ENCODE data around the gene FOXN3.
"Not testable (repeated sequence)": the region's sequence is repeated elsewhere in the genome, so short reads cannot be mapped to it uniquely, and the experiment has no call there.

Gene FOXN3

GRCh38 chr14:89294469-89294868, 122.6 kb downstream of the FOXN3 start:
- DNase-seq; in situ Hi-C loops (cut with MboI; ENCODE audit: low pct_unique_long_range_greater_than_20kb, low sequenced_read_pairs): not testable (repeated sequence)

DNA sequence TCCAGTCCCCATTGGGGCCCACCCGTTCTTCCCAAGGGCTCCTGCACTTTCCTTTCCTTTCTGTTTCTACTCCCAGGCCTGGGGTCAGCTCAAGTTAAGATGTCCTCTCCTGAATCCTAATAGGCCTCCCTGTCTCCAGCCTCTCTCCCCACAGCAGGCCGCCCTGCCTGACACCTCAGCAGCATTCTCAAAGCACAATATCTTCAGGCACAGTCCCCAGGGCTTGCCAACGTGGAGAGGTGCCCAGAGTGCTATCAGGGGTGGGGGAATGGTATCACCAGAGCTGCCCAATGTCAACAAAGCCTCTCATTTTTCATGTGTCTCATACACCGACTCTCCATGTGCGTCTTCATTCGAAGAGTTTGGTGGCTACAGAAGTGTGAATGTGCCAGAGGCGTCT, 123.0 kb downstream of the FOXN3 start:
- in situ Hi-C loops (cut with MboI; ENCODE audit: low pct_unique_long_range_greater_than_20kb, low sequenced_read_pairs) = no loop called here
- DNase-seq = no peak

GRCh38 chr14:89293314-89293916, 123.6 kb downstream of the FOXN3 start:
- in situ Hi-C loops (cut with MboI; ENCODE audit: low pct_unique_long_range_greater_than_20kb, low sequenced_read_pairs) = no loop called here
- no peak for DNase-seq

DNA sequence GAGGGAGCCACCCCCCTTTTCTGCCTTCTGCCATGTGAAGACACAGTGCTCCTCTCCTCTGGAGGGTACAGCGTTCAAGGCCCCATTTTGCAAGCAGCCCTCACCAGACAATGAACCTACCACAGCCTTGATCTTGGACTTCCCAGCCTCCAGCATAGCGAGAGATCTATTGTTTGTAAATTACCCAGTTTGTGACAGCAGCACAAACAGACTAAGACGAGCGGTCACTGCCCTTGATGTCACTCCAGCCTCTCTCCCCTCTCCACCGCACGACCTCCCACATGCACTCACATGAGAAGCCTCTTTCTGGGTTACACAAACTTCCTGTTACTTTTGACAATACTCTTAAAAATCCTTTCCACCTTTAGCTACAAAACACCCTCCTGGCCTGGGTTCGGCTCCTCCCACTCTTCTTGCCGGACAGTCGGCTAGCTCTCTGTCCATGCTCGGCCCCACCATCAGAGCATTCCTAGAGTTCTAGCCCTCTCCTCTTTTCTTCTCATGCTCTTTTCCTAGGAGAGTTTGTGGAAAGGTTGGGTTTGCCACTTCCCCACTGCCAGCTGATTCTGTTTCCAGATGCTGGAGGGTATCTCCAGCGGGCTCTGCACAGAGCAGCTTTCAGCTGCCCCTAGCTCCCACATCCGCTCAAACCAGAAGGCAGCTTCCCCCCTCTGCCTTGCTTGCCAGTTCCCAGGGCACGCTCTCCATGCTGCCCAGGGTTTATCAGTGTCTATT, 124.3 kb downstream of the FOXN3 start:
- in situ Hi-C loops (cut with MboI; ENCODE audit: low pct_unique_long_range_greater_than_20kb, low sequenced_read_pairs) = no loop called here
- DNase-seq = no peak

- in situ Hi-C loops (cut with MboI; ENCODE audit: low pct_unique_long_range_greater_than_20kb, low sequenced_read_pairs) = no loop called here
These were observed 125.6 kb downstream of the FOXN3 start for GRCh38 chr14:89291351-89291940.

GRCh38 chr14:89290813-89291212, 126.2 kb downstream of the FOXN3 start:
- no peak for DNase-seq
- in situ Hi-C loops (cut with MboI; ENCODE audit: low pct_unique_long_range_greater_than_20kb, low sequenced_read_pairs) = no loop called here

More at GRCh38 chr14:89291351-89291940, 125.6 kb downstream of the FOXN3 start:
- DNase-seq = no peak

DNA sequence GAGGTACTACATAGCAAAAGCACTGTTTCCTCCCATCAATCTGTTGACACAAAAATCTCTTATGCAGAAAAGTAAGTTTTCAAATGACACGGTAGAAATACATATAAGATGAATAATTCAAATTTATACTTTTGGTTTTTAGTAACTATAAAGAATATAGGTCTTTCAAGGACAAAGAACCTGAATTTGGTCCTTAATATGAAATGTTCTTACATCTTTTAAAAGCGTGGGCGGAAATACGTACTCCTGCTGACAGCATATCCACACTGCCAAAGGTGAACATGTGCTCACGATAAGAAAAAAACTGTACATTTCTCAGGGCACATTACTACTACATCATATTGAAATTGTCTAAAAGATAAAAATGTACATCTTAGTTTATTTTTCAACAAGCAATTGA, 127.6 kb downstream of the FOXN3 start:
- no peak for DNase-seq
- in situ Hi-C loops (cut with MboI; ENCODE audit: low pct_unique_long_range_greater_than_20kb, low sequenced_read_pairs) = no loop called here

- in situ Hi-C loops (cut with MboI; ENCODE audit: low pct_unique_long_range_greater_than_20kb, low sequenced_read_pairs) = no loop called here
- no peak for DNase-seq
These were observed 128.9 kb downstream of the FOXN3 start for GRCh38 chr14:89288114-89288513.

DNA sequence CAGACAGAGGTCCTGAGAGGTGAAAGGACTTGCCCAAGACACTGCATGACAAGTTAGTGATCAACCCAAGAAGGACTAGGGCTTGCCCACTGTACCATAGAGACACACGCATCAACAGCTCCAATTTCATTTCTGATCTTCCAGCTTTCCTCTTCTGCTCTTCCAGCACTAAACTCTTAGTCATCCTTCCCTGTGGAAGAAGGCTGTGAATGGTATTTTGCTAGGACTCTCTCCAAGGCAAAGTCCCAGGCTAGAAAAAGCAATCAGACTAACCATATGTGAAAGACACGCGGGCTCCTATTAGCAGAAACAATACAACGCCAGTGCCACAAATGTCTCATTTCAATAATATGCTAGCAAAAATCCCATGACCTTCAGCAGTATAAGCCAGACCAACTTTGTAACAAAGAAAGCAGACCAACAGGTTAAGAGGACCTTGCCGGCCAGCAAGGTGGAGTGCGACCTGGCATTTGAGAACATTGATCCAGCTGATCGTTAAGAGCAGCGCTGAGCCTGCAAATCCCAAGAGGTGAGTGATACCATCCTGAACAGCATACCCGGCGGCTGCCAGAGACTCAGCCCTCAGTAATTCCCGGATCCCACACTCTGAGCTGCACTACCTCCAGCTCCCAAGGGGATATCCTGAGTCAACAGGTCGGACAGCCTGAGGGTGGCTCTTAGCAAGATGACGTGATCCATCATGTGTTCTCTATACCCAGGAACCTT, 132.5 kb downstream of the FOXN3 start:
- DNase-seq = no peak
- in situ Hi-C loops (cut with MboI; ENCODE audit: low pct_unique_long_range_greater_than_20kb, low sequenced_read_pairs) = no loop called here

- in situ Hi-C loops (cut with MboI; ENCODE audit: low pct_unique_long_range_greater_than_20kb, low sequenced_read_pairs) = no loop called here
- DNase-seq = no peak
These were observed 133.5 kb downstream of the FOXN3 start for GRCh38 chr14:89283327-89284060.

- DNase-seq = no peak
- in situ Hi-C loops (cut with MboI; ENCODE audit: low pct_unique_long_range_greater_than_20kb, low sequenced_read_pairs) = no loop called here
These were observed 134.8 kb downstream of the FOXN3 start for GRCh38 chr14:89282191-89282590.

- DNase-seq = no peak
- in situ Hi-C loops (cut with MboI; ENCODE audit: low pct_unique_long_range_greater_than_20kb, low sequenced_read_pairs) = no loop called here
These were observed 136.4 kb downstream of the FOXN3 start for GRCh38 chr14:89280600-89280999.

DNA sequence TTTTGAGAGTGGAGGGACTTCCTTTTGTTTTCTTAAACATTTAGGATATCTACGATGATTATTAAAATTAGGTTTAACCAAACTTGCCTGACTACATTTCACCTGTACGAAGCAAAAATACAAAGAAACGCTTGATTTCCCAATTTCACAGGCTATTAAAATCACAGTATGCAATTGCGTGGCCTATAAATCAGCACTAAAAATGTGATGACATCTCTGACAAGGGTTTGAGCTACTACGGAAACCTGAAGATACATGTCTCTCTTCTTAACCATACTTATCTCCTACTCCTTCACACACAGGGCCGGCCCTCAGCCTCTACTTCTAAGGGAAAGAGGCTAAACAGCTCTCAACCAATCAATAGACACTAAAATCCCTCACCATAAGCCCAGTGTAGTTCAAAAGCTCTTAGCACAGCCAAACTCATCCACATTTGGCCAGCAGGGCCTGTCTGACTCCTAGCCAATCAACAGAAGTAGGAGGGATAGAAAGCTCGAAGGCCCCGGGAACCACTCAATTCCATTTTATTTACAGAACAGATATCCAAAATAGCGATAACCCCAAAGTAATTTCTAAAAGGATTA, 137.3 kb downstream of the FOXN3 start:
- no peak for DNase-seq
- in situ Hi-C loops (cut with MboI; ENCODE audit: low pct_unique_long_range_greater_than_20kb, low sequenced_read_pairs) = no loop called here

- in situ Hi-C loops (cut with MboI; ENCODE audit: low pct_unique_long_range_greater_than_20kb, low sequenced_read_pairs) = no loop called here
These were observed 139.8 kb downstream of the FOXN3 start for GRCh38 chr14:89277203-89277602.

GRCh38 chr14:89276424-89276975, 140.5 kb downstream of the FOXN3 start:
- in situ Hi-C loops (cut with MboI; ENCODE audit: low pct_unique_long_range_greater_than_20kb, low sequenced_read_pairs) = no loop called here
- peak; percentile 25 for DNase-seq

More at GRCh38 chr14:89277203-89277602, 139.8 kb downstream of the FOXN3 start:
- DNase-seq = no peak

DNA sequence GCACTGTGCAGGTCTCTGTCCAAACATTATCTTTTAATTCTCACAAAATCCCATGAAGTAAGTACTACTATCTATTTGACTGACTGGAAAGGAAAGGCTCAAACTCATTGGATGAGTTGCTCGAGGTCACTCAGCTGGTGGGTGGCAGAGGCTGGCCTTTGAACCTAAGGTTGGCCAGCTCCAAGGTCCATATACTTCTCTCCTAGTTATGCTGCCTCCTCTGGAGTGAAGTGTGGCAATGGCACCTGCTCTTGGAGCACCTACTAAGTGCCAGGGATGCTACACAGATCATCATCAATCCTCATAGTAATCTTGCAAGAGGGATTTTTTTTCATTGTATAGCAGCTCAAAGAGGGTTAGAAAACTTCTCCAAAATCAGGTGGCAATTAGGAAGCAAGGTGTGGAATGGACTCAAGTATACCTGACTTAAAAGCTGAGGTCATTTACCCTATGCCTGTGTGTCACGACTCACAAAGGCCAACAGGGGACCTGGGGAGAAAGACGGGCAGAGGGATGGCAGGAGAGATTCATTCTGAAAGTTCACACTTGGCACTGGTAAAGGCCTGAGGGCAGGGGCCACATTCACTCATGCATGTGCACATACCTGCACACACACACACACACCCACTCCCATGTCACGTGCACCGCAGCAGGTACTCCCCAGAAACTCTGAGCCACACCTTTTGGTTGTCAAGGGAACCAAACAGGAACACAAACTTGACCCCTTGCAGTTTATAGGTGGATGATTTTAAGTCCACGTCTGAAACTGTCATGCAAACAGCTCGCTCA, 146.4 kb downstream of the FOXN3 start:
- DNase-seq = no peak
- in situ Hi-C loops (cut with MboI; ENCODE audit: low pct_unique_long_range_greater_than_20kb, low sequenced_read_pairs) = no loop called here

GRCh38 chr14:89269404-89269803, 147.6 kb downstream of the FOXN3 start:
- in situ Hi-C loops (cut with MboI; ENCODE audit: low pct_unique_long_range_greater_than_20kb, low sequenced_read_pairs) = no loop called here
- DNase-seq = no peak

- in situ Hi-C loops (cut with MboI; ENCODE audit: low pct_unique_long_range_greater_than_20kb, low sequenced_read_pairs) = no loop called here
- DNase-seq = no peak
These were observed 148.5 kb downstream of the FOXN3 start for GRCh38 chr14:89268514-89268913.

Measured in KBM-7 (cell line).